Tibial nerve (tissue), 3 donors: ENCODE data around the gene AP2A2.

Experiments
- POLR2A ChIP-seq, 2 donors: fragments of 450-650 bp; IDR thresholded peaks; one replicate each; pipeline ENCODE4 v1.6.1; 2017; ENCODE audit warnings: antibody characterized with exemption in 2 of 2, mild to moderate bottlenecking in 2 of 2, moderate library complexity in 2 of 2
- TF ChIP-seq, protein P1 (sequence below), 5 experiments: fragments of 200-600 bp in 3 of 5; fragments of 450-650 bp in 2 of 5; sonication (generic) in 3 of 5; IDR thresholded peaks; one replicate each; pipeline ENCODE4 v1.5.1; 2016 to 2019; ENCODE audit warnings: antibody characterized with exemption in 5 of 5, mild to moderate bottlenecking in 3 of 5, moderate library complexity in 2 of 5

DNA sequence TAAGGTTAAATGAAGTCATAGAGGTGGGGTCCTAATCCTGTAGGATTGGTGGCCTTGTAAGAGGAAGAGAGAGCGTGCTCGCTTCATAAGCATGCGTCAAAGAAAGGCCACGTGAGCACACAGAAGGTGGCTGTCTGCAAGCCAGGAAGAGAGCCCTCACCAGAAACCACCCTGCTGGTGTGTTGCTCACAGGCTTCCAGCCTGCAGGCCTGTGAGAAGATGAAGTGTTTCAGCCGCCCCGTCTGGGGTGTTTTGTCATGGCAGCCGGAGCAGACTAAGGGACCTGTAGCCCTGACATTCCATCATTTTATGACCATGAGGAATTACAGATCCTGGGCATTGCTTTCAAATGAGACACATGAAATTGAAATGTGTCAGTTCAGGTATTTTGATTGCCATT lies 32.4 kb downstream of the AP2A2 start:
- TF ChIP-seq, protein P1, sequence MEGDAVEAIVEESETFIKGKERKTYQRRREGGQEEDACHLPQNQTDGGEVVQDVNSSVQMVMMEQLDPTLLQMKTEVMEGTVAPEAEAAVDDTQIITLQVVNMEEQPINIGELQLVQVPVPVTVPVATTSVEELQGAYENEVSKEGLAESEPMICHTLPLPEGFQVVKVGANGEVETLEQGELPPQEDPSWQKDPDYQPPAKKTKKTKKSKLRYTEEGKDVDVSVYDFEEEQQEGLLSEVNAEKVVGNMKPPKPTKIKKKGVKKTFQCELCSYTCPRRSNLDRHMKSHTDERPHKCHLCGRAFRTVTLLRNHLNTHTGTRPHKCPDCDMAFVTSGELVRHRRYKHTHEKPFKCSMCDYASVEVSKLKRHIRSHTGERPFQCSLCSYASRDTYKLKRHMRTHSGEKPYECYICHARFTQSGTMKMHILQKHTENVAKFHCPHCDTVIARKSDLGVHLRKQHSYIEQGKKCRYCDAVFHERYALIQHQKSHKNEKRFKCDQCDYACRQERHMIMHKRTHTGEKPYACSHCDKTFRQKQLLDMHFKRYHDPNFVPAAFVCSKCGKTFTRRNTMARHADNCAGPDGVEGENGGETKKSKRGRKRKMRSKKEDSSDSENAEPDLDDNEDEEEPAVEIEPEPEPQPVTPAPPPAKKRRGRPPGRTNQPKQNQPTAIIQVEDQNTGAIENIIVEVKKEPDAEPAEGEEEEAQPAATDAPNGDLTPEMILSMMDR (IDR thresholded peaks at IDR 0.05) = no peak
- TF ChIP-seq POLR2A (IDR thresholded peaks at IDR 0.05) = no peak
